Panc1 (cell line): ENCODE data around the gene MVB12A. TPM values are rescaled to one million over a fixed set of nuclear protein-coding genes. Genes with fewer than 3 reads are reported as not detected.

Source experiments
- ATAC-seq: fragments of 200-7000 bp; cut with Tn5 transposase; 2 replicates; pipeline ENCODE4 v1.9.1; 2020; ENCODE audit warnings: mild to moderate bottlenecking, moderate library complexity
- BruUV-seq: library from RNA; stranded (reverse); fragments of 400-500 nt; replicated peaks from 2 replicates; lab custom pipeline; 2021; lab: Mats Ljungman, UMichigan
- CTCF ChIA-PET: fragments of 300-600 bp; sonication (Branson Sonifier 250); formaldehyde crosslinking; loops from one replicate; lab custom pipeline; 2022; ENCODE audit warnings: antibody characterized with exemption; lab: Charles Lee
- POLR2A ChIA-PET: fragments of 300-600 bp; sonication (Branson Sonifier 250); formaldehyde crosslinking; loops from one replicate; lab custom pipeline; 2022; ENCODE audit warnings: antibody characterized with exemption; lab: Charles Lee
- DNase-seq: peaks from one replicate; pipeline ENCODE4 v3.0.0-alpha.2; 2010; ENCODE audit warnings: low read depth, low spot score
- H3K27ac ChIP-seq: 2 replicates; pipeline ENCODE4 v1.5.1; 2011; ENCODE audit warnings: mild to moderate bottlenecking, low read length, inconsistent platforms
- H3K27me3 ChIP-seq: fragments of 200-500 bp; sonication (Bioruptor generic); 2 replicates; pipeline ENCODE4 v1.6.0; 2014; ENCODE audit warnings: low read length, inconsistent platforms; ENCODE audit not compliant: control insufficient read depth, insufficient read depth
- H3K36me3 ChIP-seq: fragments of 200-500 bp; sonication (Bioruptor generic); 2 replicates; pipeline ENCODE4 v1.5.1; 2014; ENCODE audit warnings: inconsistent platforms, mild to moderate bottlenecking, low read length, moderate library complexity; ENCODE audit not compliant: control insufficient read depth, insufficient read depth
- H3K4me1 ChIP-seq: 2 replicates; pipeline ENCODE4 v1.5.1; 2011; ENCODE audit warnings: inconsistent platforms, mild to moderate bottlenecking, low read length, moderate library complexity; ENCODE audit not compliant: control insufficient read depth, insufficient read depth
- H3K4me3 ChIP-seq, 2 experiments: 2 replicates each; pipeline ENCODE4 v1.5.1; 2011 to 2012; ENCODE audit warnings: low read depth in 2 of 2, low read length in 2 of 2, mild to moderate bottlenecking in 2 of 2, inconsistent platforms in 1 of 2, moderate library complexity in 1 of 2
- H3K9me3 ChIP-seq: fragments of 200-500 bp; sonication (Bioruptor generic); 2 replicates; pipeline ENCODE4 v1.5.1; 2014; ENCODE audit warnings: low read depth, mild to moderate bottlenecking, inconsistent platforms, low read length, moderate library complexity; ENCODE audit not compliant: control insufficient read depth, insufficient read depth
- CTCF ChIP-seq: fragments of 450-650 bp; IDR thresholded peaks from 2 replicates; pipeline ENCODE4 v1.5.1; 2017; ENCODE audit warnings: mild to moderate bottlenecking
- POLR2AphosphoS5 ChIP-seq: IDR thresholded peaks from 2 replicates; pipeline ENCODE4 v1.6.1; 2012; ENCODE audit warnings: mild to moderate bottlenecking, low read depth, low read length, moderate library complexity
- REST ChIP-seq, 2 experiments: IDR thresholded peaks; 2 replicates each; pipeline ENCODE4 v1.6.1; 2011 to 2012; ENCODE audit warnings: low read depth in 2 of 2, control low read depth in 1 of 2, low read length in 1 of 2, mild to moderate bottlenecking in 1 of 2, moderate library complexity in 1 of 2; ENCODE audit not compliant: insufficient read depth in 1 of 2
- SIN3A ChIP-seq: IDR thresholded peaks from 2 replicates; pipeline ENCODE4 v1.6.1; 2012; ENCODE audit warnings: low read depth, mild to moderate bottlenecking, low read length, moderate library complexity, borderline replicate concordance; ENCODE audit not compliant: insufficient read depth
- TCF7L2 ChIP-seq: IDR thresholded peaks from 2 replicates; pipeline ENCODE4 v1.6.1; 2011; ENCODE audit warnings: mild to moderate bottlenecking, low read depth, low read length, inconsistent platforms
- in situ Hi-C: cut with HindIII; loops from 2 replicates; pipeline ENCODE4 v1.10.0; 2016; ENCODE audit warnings: low sequenced_read_pairs, low pct_unique_long_range_greater_than_20kb
- intact Hi-C: fragments of 100-400 bp; cut with micrococcal nuclease; formaldehyde crosslinking; loops from one replicate; pipeline ENCODE4 v1.10.0; 2022; ENCODE audit not compliant: unreplicated experiment
- total RNA-seq: library from RNA; stranded (reverse); gene quantifications from one replicate; pipeline ENCODE4 v1.2.1, GENCODE V29; 2021; ENCODE audit not compliant: unreplicated experiment

The MVB12A gene
- total RNA-seq, 1 experiment from 2014 or later = 42.1 TPM

- Histone ChIP-seq H3K27ac (no peak overlapping the region), H3K4me1 (peaks cover 4% of the 10 kb centered on the region; the same call in 1 of the 2 replicates), H3K9me3 (no peaks in the 10 kb centered on the region), H3K36me3 (no peaks in the 10 kb centered on the region), H3K4me3 (no peak overlapping the region), H3K27me3 (no peaks in the 10 kb centered on the region)
- TF ChIP-seq POLR2AphosphoS5 = no peak
- no peak for TF ChIP-seq SIN3A
- TF ChIP-seq CTCF = no peak
- no peak for TF ChIP-seq REST (IDR thresholded peaks at IDR 0.05; ENCODE audit: insufficient read depth in 1 of 2, low read depth in 2 of 2, low read length in 1 of 2)
- no peak for TF ChIP-seq TCF7L2
- in situ Hi-C loops = no loop called here
- ChIA-PET POLR2A (interaction anchor here (0.6 kb wide), 1 partner anchor 33 kb away, joined by 14 read pairs; no protein-coding TSS in a partner anchor), CTCF (interaction anchor here (0.6 kb wide), 3 partner anchors 8 to 33 kb away, joined by 3 to 4 read pairs (median 3); no protein-coding TSS in a partner anchor)
- no TSS peak for BruUV-seq
- no peak for DNase-seq
- intact Hi-C loops = no loop called here
- no peak for ATAC-seq
These were observed 41.6 kb upstream of the MVB12A start for GRCh38 chr19:17378271-17378670.

- Histone ChIP-seq H3K36me3 (no peaks in the 10 kb centered on the region), H3K27ac (no peak overlapping the region), H3K4me1 (peaks cover 4% of the 10 kb centered on the region; the same call in 1 of the 2 replicates), H3K4me3 (no peak overlapping the region), H3K27me3 (no peaks in the 10 kb centered on the region), H3K9me3 (no peaks in the 10 kb centered on the region)
- no peak for ATAC-seq
- no TSS peak for BruUV-seq
- CTCF ChIA-PET = no interaction called here
- in situ Hi-C loops = no loop called here
- intact Hi-C loops = no loop called here
- no peak for DNase-seq
- TF ChIP-seq REST (IDR thresholded peaks at IDR 0.05; ENCODE audit: insufficient read depth in 1 of 2, low read depth in 2 of 2, low read length in 1 of 2) (no peak), CTCF (no peak), SIN3A (no peak), TCF7L2 (no peak)
- POLR2A ChIA-PET = no interaction called here
These were observed 40.6 kb upstream of the MVB12A start for GRCh38 chr19:17379221-17379631.
